ENCODE results near the gene CDC42. TPM values are rescaled to one million over a fixed set of nuclear protein-coding genes. Genes with fewer than 3 reads are reported as not detected.

CDC42 gene
- total RNA-seq, 4 donors from 2014 or later: 228 to 244 (median 240) TPM

- 67 to 83% methylated on average over 11 of the region's 11 CpGs for WGBS, 2 donors
- Histone ChIP-seq H3K36me3 (no peaks in the 10 kb centered on the region), H3K27me3 (no peaks in the 10 kb centered on the region), H3K4me3 (replicated peaks in 1 of 3) (no peak overlapping the region), H3K27ac (no peak overlapping the region), H3K4me1 (no peaks in the 10 kb centered on the region), H3K9me3 (no peaks in the 10 kb centered on the region)
- intact Hi-C loops (cut with DNase I): loop anchor here (10.0 kb wide), 2 partner anchors 306 to 536 kb away; partner anchors contain the start of gene C1QC
- TF ChIP-seq CTCF (IDR thresholded peaks at IDR 0.05) (no peak), POLR2A (IDR thresholded peaks at IDR 0.05) (no peak)
- DNase-seq: no peak
Measured at GRCh38 chr1:22108339-22109105, 56.0 kb downstream of the CDC42 start.

GRCh38 chr1:22110016-22110415 is 57.5 kb downstream of the CDC42 start:
- WGBS, 2 donors: 98 to 99% methylated on average over 3 of the region's 3 CpGs

GRCh38 chr1:22111115-22111514 is 58.6 kb downstream of the CDC42 start:
- TF ChIP-seq CTCF (IDR thresholded peaks at IDR 0.05) (no peak), POLR2A (IDR thresholded peaks at IDR 0.05) (no peak)
- Histone ChIP-seq H3K27me3 (no peaks in the 10 kb centered on the region), H3K4me1 (peaks cover 9 to 24% of the 10 kb centered on the region in 2 donors), H3K9me3 (no peaks in the 10 kb centered on the region), H3K4me3 (replicated peaks in 1 of 3) (no peak overlapping the region), H3K27ac (no peak overlapping the region), H3K36me3 (no peaks in the 10 kb centered on the region)
- no peak for DNase-seq
- 92% methylated on average over 1 of the region's 1 CpG for WGBS, 2 donors
- intact Hi-C loops (cut with DNase I): no loop called here

More at GRCh38 chr1:22110016-22110415, 57.5 kb downstream of the CDC42 start:
- DNase-seq: no peak
- TF ChIP-seq CTCF (IDR thresholded peaks at IDR 0.05): no peak
- no peak for TF ChIP-seq POLR2A (IDR thresholded peaks at IDR 0.05)
- peaks cover 9 to 15% of the 10 kb centered on the region in 2 donors for H3K4me1 ChIP-seq
- H3K27ac ChIP-seq: no peak overlapping the region
- H3K27me3 ChIP-seq: no peaks in the 10 kb centered on the region
- no peaks in the 10 kb centered on the region for H3K36me3 ChIP-seq
- no peak overlapping the region for H3K4me3 ChIP-seq (replicated peaks in 1 of 3)
- no peaks in the 10 kb centered on the region for H3K9me3 ChIP-seq
- intact Hi-C loops (cut with DNase I): no loop called here

GRCh38 chr1:22111620-22112019 is 59.1 kb downstream of the CDC42 start:
- intact Hi-C loops (cut with DNase I): no loop called here

More at GRCh38 chr1:22111620-22112019, 59.1 kb downstream of the CDC42 start:
- 80 to 89% methylated on average over 3 of the region's 3 CpGs for WGBS, 2 donors
- TF ChIP-seq POLR2A (IDR thresholded peaks at IDR 0.05): no peak
- TF ChIP-seq CTCF (IDR thresholded peaks at IDR 0.05): no peak
- DNase-seq: no peak
- H3K4me1 ChIP-seq: peaks cover 13 to 25% of the 10 kb centered on the region in 2 donors
- H3K27me3 ChIP-seq: no peaks in the 10 kb centered on the region
- H3K36me3 ChIP-seq: no peaks in the 10 kb centered on the region
- no peak overlapping the region for H3K4me3 ChIP-seq (replicated peaks in 1 of 3)
- no peak overlapping the region for H3K27ac ChIP-seq
- H3K9me3 ChIP-seq: no peaks in the 10 kb centered on the region
